Measurements from ENCODE around the gene DNAH14. TPM values are rescaled to one million over a fixed set of nuclear protein-coding genes. Genes with fewer than 3 reads are reported as not detected.

Gene DNAH14
- total RNA-seq, 2 donors from 2014 or later, result 5.8 to 7.7 TPM

- no peaks in the 10 kb centered on the region for H3K27me3 ChIP-seq
- peaks cover 0 to 58% of the 10 kb centered on the region in 2 donors for H3K4me1 ChIP-seq
- DNase-seq (ENCODE audit: low spot score), result no peak
Observed at GRCh38 chr1:225447650-225448089, 518.2 kb downstream of the DNAH14 start.

GRCh38 chr1:225448146-225448805 is 518.8 kb downstream of the DNAH14 start:
- DNase-seq (ENCODE audit: low spot score), result no peak

More at GRCh38 chr1:225447650-225448089, 518.2 kb downstream of the DNAH14 start:
- H3K9me3 ChIP-seq, result no peaks in the 10 kb centered on the region
- no peaks in the 10 kb centered on the region for H3K36me3 ChIP-seq
- peak overlapping the region; percentile 66 to 75 for H3K27ac ChIP-seq
- H3K4me3 ChIP-seq, result peak overlapping the region in 1 of 2 donors; percentile 7
- TF ChIP-seq CTCF (IDR thresholded peaks at IDR 0.05), result no peak

More at GRCh38 chr1:225448146-225448805, 518.8 kb downstream of the DNAH14 start:
- TF ChIP-seq CTCF (IDR thresholded peaks at IDR 0.05), result no peak
- Histone ChIP-seq H3K9me3 (no peaks in the 10 kb centered on the region), H3K27ac (peak overlapping the region; percentile 66 to 75), H3K4me3 (peak overlapping the region in 1 of 2 donors; percentile 7), H3K27me3 (no peaks in the 10 kb centered on the region), H3K36me3 (no peaks in the 10 kb centered on the region), H3K4me1 (peaks cover 0 to 53% of the 10 kb centered on the region in 2 donors)

Measured in right atrium auricular region (tissue), 2 donors.